Tibial artery (tissue), 4 donors: ENCODE results near the gene GLI3.

ENCODE experiments used
- DNase-seq, 2 donors: peaks; one replicate each; pipeline ENCODE4 v3.0.0-alpha.2; 2019
- H3K27ac ChIP-seq, 2 donors: fragments of 200-600 bp; sonication (generic) in 1 of 2; 1 replicate in 1 of 2; 2 replicates in 1 of 2; pipeline ENCODE4 v1.5.1; 2018 to 2019; ENCODE audit warnings: mild to moderate bottlenecking in 1 of 2
- H3K27me3 ChIP-seq, 2 donors: fragments of 200-600 bp; sonication (generic) in 1 of 2; one replicate each; pipeline versions ENCODE4 v1.5.1 to v1.6.0; 2016 to 2019
- H3K36me3 ChIP-seq, 3 donors: fragments of 200-600 bp; sonication (generic) in 2 of 3; one replicate each; pipeline ENCODE4 v1.5.1; 2016 to 2019; ENCODE audit warnings: mild to moderate bottlenecking in 2 of 3
- H3K4me1 ChIP-seq, 4 donors: fragments of 200-600 bp; sonication (generic) in 2 of 4; 1 replicate in 3 of 4; 2 replicates in 1 of 4; pipeline ENCODE4 v1.5.1; 2016 to 2019
- H3K4me3 ChIP-seq, 2 donors: fragments of 200-600 bp; sonication (generic) in 1 of 2; 1 replicate in 1 of 2; 2 replicates in 1 of 2; pipeline ENCODE4 v1.5.1; 2018 to 2019; ENCODE audit warnings: mild to moderate bottlenecking in 2 of 2
- H3K9me3 ChIP-seq, 3 donors: fragments of 200-600 bp; sonication (generic) in 1 of 3; one replicate each; pipeline ENCODE4 v1.5.1; 2016 to 2019
- CTCF ChIP-seq, 2 experiments: fragments of 200-600 bp in 1 of 2; fragments of 450-650 bp in 1 of 2; IDR thresholded peaks; one replicate each; pipeline ENCODE4 v1.5.1; 2017 to 2019; ENCODE audit warnings: antibody characterized with exemption in 2 of 2, mild to moderate bottlenecking in 1 of 2, moderate library complexity in 1 of 2
- intact Hi-C: fragments of 100-400 bp; cut with DNase I; formaldehyde crosslinking; loops from one replicate; pipeline ENCODE4 v1.15.0; 2023; ENCODE audit warnings: low total_unique reads

Gene GLI3

GRCh38 chr7:42137431-42137830 lies 99.6 kb downstream of the GLI3 start:
- DNase-seq: no peak
- intact Hi-C loops: no loop called here

GRCh38 chr7:42135728-42136127 lies 101.3 kb downstream of the GLI3 start:
- H3K4me3 ChIP-seq: no peak overlapping the region
- peaks cover 0 to 7% (median 0%) of the 10 kb centered on the region in 3 donors for H3K9me3 ChIP-seq
- H3K36me3 ChIP-seq: no peaks in the 10 kb centered on the region
- no peak for TF ChIP-seq CTCF (IDR thresholded peaks at IDR 0.05)
- H3K27ac ChIP-seq: no peak overlapping the region
- intact Hi-C loops: no loop called here
- no peak for DNase-seq
- no peaks in the 10 kb centered on the region for H3K27me3 ChIP-seq
- peaks cover 0 to 26% (median 7%) of the 10 kb centered on the region in 4 donors for H3K4me1 ChIP-seq

More at GRCh38 chr7:42137431-42137830, 99.6 kb downstream of the GLI3 start:
- H3K4me1 ChIP-seq: peaks cover 0 to 26% (median 7%) of the 10 kb centered on the region in 4 donors
- peaks cover 0 to 4% (median 0%) of the 10 kb centered on the region in 3 donors for H3K36me3 ChIP-seq
- no peak overlapping the region for H3K4me3 ChIP-seq
- H3K27me3 ChIP-seq: no peaks in the 10 kb centered on the region
- no peak for TF ChIP-seq CTCF (IDR thresholded peaks at IDR 0.05)
- no peak overlapping the region for H3K27ac ChIP-seq
- no peaks in the 10 kb centered on the region for H3K9me3 ChIP-seq

- Histone ChIP-seq H3K27me3 (no peaks in the 10 kb centered on the region), H3K9me3 (peaks cover 0 to 7% (median 0%) of the 10 kb centered on the region in 3 donors), H3K4me1 (peaks cover 0 to 26% (median 7%) of the 10 kb centered on the region in 4 donors), H3K27ac (no peak overlapping the region), H3K36me3 (no peaks in the 10 kb centered on the region), H3K4me3 (no peak overlapping the region)
- intact Hi-C loops: no loop called here
- no peak for TF ChIP-seq CTCF (IDR thresholded peaks at IDR 0.05)
- no peak for DNase-seq
These were observed 102.6 kb downstream of the GLI3 start for GRCh38 chr7:42134276-42134876.

GRCh38 chr7:42133321-42133720 lies 103.7 kb downstream of the GLI3 start:
- Histone ChIP-seq H3K9me3 (peaks cover 0 to 7% (median 0%) of the 10 kb centered on the region in 3 donors), H3K27me3 (no peaks in the 10 kb centered on the region), H3K4me1 (peaks cover 0 to 18% (median 3%) of the 10 kb centered on the region in 4 donors), H3K27ac (no peak overlapping the region), H3K36me3 (no peaks in the 10 kb centered on the region), H3K4me3 (no peak overlapping the region)
- no peak for DNase-seq
- no peak for TF ChIP-seq CTCF (IDR thresholded peaks at IDR 0.05)
- intact Hi-C loops: no loop called here

GRCh38 chr7:42128703-42129102 lies 108.3 kb downstream of the GLI3 start:
- Histone ChIP-seq H3K27me3 (no peaks in the 10 kb centered on the region), H3K9me3 (peaks cover 0 to 7% (median 0%) of the 10 kb centered on the region in 3 donors), H3K27ac (no peak overlapping the region), H3K36me3 (no peaks in the 10 kb centered on the region), H3K4me1 (peaks cover 0 to 16% (median 4%) of the 10 kb centered on the region in 4 donors), H3K4me3 (no peak overlapping the region)
- TF ChIP-seq CTCF (IDR thresholded peaks at IDR 0.05): no peak
- intact Hi-C loops: no loop called here
- no peak for DNase-seq
